ENCODE data around the gene RASGRF2.
"Not testable (repeated sequence)": the region's sequence is repeated elsewhere in the genome, so short reads cannot be mapped to it uniquely, and the experiment has no call there.

Gene RASGRF2

DNA sequence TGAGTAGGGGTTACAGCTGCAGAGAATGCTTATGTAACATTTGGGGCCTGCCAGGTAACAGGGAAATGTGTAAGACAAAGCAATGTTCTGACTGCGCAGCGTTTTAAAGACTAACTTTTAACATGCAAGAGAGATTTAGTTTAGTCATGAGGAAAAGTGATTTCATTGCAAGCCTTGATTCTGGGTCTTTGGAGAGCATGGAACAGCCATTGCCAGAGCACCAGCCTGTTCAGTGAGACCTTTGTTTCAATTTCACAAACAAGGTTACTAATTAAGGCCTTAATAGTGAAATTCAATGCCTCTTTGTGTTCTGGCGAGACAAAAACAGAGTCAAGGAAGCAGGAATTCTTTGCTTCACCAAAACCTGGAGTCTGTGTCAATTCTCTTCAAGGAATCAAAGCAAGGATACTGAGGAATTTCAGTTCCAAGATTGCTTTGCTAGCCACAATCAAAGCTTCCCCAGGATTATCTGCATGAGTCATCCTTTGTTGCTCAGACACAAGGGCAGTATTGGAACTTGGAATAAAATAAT lies 287.3 kb downstream of the RASGRF2 start:
- DNase-seq = no peak

DNA sequence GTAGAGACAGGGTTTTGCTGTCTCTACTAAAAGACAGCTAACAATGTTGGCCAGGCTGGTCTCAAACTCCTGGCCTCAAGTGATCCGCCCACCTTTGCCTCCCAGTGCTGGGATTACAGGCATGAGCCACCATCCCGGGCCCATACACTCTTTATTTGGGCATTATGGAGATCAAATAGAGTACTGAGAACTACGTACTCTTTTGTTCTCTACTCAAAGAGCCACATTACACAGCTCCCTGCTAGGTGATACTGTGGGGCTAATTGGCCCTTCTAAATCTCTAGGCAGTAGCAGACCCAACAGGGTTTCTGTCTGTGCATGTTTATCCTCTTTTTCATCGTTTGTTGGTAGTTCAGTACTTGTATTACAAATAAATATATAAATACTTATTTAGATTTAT lies 289.1 kb downstream of the RASGRF2 start:
- DNase-seq = no peak

DNA sequence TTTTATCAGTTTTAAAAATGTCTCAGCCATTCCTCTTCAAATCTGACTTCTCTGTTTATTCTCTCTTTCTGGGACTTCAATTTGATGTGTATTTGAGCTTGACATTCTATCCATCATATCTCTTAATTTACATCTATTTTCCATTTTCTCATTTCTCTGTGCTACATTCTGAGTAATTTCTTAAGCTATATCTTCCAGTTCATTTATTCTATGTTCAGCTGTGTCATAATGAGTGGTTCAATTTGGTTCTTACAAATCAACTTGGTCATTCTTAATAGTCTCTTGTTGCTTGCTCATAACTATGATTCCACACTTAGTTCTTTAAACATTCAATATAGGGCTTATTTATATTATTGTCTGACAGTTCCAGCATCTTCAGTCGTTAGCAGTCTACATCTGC lies 289.8 kb downstream of the RASGRF2 start:
- no peak for DNase-seq

DNA sequence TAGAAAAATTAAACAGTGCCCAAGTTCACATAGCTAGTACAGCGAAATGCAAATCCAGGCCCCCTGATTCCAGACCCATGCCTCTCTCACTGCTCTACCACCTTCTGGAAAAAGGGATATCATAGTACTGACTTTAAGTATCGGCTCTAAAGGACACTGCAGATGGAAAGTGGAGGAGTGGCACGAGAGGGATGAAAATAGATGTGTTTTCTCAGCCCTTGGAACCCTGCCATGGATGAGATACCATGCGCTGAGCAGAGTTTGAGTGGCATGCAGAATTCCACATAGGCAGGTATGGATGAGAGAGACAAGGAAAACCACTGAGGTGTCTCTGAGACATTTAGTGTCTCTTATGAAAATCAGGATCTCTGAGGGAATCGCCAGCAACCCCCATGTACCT lies 291.8 kb downstream of the RASGRF2 start:
- no peak for DNase-seq

DNA sequence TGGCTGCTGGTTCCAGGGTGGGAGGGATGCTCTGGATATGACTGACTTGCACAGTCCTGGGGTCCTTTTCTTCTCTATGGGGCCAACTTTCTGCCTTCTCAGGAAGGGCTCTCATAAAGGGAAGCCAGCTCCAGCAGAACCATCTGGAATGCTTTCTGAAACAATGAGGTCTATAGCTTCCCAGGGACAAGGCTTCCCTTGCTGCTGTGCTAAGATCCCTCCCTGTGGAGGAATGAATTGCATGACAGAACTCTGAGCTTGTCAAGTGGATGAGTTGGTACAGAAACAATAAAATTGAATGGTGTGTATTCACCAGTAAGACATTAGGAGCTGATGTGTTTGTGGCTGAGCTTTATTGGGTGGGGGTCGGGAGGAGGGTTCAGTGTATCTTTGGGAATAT lies 292.7 kb downstream of the RASGRF2 start:
- no peak for DNase-seq

DNA sequence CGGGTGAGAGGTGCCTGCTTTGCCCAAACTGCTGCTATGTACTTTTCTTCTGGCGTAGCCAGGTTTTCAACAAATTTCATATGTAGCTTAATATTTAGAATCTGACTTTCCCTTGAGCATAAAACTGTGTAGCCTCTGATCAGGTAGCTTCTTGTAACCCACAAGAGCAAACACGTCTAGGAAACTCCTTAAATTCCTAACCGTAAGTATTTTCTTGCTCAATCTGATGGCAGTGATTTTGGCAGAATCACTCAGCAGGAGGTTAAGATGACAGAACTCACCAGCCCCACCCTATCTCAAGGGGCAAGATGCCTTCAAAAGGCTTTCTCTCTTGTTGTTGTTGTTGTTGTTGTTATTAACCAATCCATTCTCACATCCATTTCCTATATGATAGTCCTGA lies 293.7 kb downstream of the RASGRF2 start:
- DNase-seq = no peak

DNA sequence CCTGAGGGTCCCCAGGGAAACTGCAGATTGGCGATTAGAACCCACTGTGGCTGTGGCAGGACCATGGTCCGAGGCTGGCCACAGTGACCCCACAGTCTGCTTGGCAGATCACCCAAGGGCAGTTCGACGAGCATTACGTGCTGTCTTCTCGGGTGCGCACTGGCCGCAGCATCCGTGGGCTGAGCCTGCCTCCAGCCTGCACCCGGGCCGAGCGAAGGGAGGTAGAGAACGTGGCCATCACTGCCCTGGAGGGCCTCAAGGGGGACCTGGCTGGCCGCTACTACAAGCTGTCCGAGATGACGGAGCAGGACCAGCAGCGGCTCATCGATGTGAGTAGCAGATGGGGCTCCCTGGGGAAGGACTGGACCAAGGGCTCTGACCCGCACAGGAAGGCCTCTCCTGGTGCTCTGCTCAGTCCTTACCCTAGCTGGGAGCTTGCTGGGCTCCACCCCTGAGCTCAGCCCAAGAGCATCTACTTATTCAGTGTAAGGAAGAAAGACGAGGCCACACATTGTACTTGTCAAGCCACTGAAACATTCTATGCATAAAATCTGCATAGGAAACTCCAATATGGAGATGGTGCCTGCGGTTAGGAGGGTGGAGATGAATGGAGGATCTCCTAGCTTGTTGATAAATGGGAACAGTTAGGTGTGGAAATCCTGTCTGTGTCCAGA lies 294.9 kb downstream of the RASGRF2 start:
- no peak for DNase-seq

DNA sequence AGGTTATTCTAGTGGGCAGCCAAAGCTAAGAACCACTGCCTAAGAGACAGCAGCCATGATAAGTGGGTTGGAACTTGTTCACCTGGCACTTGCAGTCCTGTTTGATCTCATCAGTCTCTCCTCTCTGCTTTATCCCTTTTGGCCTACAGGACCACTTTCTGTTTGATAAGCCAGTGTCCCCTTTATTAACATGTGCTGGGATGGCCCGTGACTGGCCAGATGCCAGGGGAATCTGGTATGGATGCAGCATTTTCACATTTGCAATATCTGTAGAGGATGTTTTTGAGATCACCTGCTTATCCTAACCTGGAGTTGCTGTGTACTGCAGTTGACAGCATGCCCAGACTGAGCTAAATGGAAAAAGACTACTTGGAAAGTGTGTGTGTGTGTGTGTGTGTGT lies 296.6 kb downstream of the RASGRF2 start:
- DNase-seq = no peak

DNA sequence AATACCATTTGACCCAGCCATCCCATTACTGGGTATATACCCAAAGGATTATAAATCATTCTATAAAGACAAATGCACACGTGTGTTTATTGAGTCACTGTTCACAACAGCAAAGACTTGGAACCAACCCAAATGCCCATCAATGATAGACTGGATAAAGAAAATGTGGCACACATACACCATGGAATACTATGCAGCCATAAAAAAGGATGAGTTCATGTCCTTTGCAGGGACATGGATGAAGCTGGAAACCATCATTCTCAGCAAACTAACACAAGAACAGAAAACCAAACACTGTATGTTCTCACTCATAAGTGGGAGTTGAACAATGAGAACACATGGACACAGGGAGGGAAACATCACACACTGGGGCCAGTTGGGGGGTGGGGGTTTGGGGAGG lies 302.6 kb downstream of the RASGRF2 start:
- DNase-seq = not testable (repeated sequence)

DNA sequence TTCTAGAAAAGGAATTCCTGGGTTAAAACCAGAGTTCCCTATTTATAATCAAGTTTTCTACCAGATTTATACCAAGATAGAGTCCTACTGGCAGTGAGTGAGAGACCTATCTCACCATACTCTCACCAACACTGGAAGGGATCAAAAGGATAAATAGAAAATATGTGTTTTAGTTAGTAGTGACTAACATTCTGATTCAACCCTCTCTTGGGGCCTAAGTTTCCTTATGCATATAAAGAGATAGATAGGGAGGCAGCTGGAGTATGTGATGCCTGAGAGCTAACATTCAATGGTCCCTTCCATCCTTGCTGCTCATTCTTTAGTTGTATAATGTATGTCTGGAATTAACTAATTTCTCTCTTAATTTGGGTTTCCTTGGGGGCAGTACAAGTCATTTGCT lies 304.9 kb downstream of the RASGRF2 start:
- DNase-seq = no peak

DNA sequence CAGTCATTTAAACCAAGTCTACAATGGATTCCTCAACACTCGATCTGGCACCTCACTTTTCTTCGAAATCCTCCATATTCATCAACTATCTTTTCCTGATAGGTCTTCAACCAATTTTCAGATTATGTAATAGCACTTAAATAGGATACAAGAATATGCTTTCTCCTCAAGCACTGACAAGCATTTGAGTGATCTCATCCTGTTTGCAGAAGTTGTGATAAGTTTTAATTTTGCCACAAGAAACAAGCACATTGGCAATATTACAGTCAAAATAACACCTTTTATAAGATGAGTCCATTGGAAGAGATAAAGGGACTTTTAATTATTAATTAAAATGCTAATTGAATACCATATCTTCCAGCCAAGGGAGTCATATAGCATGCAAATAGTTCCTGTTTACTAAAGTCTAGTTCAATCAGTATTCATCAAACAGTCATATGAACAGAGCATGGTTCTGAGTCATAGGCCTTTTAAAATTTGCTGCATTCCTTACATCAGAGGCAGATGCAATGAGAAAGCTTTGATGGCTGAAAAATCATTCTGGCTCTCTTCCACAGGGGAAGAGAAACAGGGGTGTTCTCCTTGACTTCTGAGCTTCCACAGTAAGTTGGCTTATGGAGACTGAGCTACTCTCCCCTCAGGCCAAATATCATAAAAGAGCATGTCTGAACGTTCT lies 308.5 kb downstream of the RASGRF2 start:
- no peak for DNase-seq

DNA sequence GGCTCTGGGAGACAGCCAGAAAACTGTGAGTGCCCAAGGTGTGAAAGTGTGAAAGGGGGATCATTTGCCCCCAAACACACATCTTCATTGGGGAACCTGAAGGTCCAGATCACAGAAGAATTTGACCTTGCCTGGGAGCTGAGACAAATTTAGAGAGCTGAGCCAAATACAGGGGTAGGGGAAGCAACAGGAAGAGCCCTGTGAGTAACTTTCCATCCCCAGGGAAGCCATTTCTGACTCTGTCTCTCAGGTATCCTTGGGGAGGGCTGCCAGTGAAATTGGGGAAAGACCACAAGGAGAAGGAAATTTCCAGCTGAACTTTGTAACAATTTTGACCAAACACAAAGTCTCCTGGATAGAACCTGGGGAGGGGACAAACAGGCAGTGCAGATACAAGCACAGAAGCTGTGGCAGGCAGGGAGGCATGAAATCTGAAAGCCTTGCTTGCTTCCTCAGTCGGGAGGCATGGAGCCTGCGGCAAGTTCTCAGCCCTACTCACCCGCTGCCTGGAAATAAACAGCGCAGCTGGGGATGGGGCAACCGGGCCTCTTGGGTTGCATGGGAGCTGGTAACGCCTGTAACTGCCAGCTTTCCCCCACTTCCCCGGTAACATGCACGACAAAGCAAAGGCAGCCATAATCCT lies 309.7 kb downstream of the RASGRF2 start:
- no peak for DNase-seq

DNA sequence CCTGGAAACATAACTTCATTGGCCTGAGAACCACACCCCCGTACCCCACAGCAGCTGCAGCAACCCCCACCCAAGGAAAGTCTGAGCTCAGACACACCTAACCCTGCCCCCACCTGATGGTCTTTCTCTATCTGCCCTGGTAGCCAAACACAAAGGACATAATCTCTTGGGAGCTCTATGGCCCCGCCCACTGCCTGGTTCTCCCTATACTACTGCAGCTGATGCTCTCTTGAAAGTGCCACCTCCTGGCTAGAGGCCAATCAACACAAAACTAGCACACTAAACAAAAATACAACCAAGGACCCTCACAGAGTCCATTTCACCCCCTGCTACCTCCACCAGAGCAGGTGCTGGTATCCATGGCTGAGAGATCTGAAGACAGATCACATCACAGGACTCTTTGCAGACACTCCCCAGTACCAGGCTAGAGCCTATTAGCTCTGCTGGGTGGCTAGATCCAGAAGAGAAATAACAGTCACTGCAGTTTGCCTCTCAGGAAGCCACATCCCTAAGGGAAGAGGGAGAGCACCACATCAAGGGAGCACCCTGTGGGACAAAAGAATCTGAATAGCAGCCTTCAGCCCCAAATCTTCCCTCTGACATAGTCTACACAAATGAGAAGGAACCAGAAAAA lies 310.3 kb downstream of the RASGRF2 start:
- DNase-seq = not testable (repeated sequence)
